Liver (tissue), 9 donors: Measurements from ENCODE around the gene MEGF11. TPM values are rescaled to one million over a fixed set of nuclear protein-coding genes. Genes with fewer than 3 reads are reported as not detected.

Experiments used
- DNase-seq: peaks from one replicate; pipeline ENCODE4 v3.0.0-alpha.2; 2017; ENCODE audit warnings: low spot score
- H3K27ac ChIP-seq, 2 donors: one replicate each; pipeline ENCODE4 v1.7.0; 2013; ENCODE audit warnings: inconsistent platforms in 2 of 2, low read length in 2 of 2, control low read depth in 1 of 2, low read depth in 1 of 2, mild to moderate bottlenecking in 1 of 2
- H3K27me3 ChIP-seq, 4 donors: one replicate each; pipeline versions ENCODE4 v1.6.1 to v1.7.0; 2013; ENCODE audit warnings: low read length in 3 of 4, inconsistent platforms in 1 of 4, mild to moderate bottlenecking in 1 of 4, moderate library complexity in 1 of 4; ENCODE audit not compliant: control insufficient read depth in 4 of 4, insufficient read depth in 4 of 4
- H3K36me3 ChIP-seq, 4 donors: one replicate each; pipeline versions ENCODE4 v1.6.1 to v1.7.0; 2013; ENCODE audit warnings: low read length in 3 of 4, mild to moderate bottlenecking in 3 of 4, low read depth in 1 of 4, moderate library complexity in 1 of 4; ENCODE audit not compliant: control insufficient read depth in 4 of 4, insufficient read depth in 3 of 4
- H3K4me1 ChIP-seq, 4 donors: one replicate each; pipeline versions ENCODE4 v1.6.1 to v1.7.0; 2013; ENCODE audit warnings: low read length in 3 of 4, mild to moderate bottlenecking in 3 of 4, moderate library complexity in 1 of 4; ENCODE audit not compliant: control insufficient read depth in 4 of 4, insufficient read depth in 4 of 4
- H3K4me3 ChIP-seq, 3 donors: one replicate each; pipeline versions ENCODE4 v1.6.1 to v1.7.0; 2013; ENCODE audit warnings: low read length in 3 of 3, control low read depth in 1 of 3, low read depth in 1 of 3, mild to moderate bottlenecking in 1 of 3
- H3K9ac ChIP-seq, 2 donors: one replicate each; pipeline ENCODE4 v1.7.0; 2013; ENCODE audit warnings: low read length in 2 of 2, mild to moderate bottlenecking in 2 of 2, moderate library complexity in 2 of 2, control low read depth in 1 of 2, low read depth in 1 of 2
- H3K9me3 ChIP-seq, 4 donors: one replicate each; pipeline versions ENCODE4 v1.6.1 to v1.7.0; 2013; ENCODE audit warnings: low read length in 3 of 4; ENCODE audit not compliant: control insufficient read depth in 4 of 4
- EGR1 ChIP-seq, 2 donors: IDR thresholded peaks; 2 replicates each; pipeline ENCODE4 v1.6.1; 2016 to 2018; ENCODE audit warnings: antibody characterized with exemption in 2 of 2, low read depth in 2 of 2
- FOXA1 ChIP-seq: IDR thresholded peaks from 2 replicates; pipeline ENCODE4 v1.6.1; 2016; ENCODE audit warnings: antibody characterized with exemption
- FOXA2 ChIP-seq: IDR thresholded peaks from 2 replicates; pipeline ENCODE4 v1.6.1; 2016; ENCODE audit warnings: antibody characterized with exemption
- GABPA ChIP-seq, 2 donors: IDR thresholded peaks in 1 of 2; conservative IDR thresholded peaks in 1 of 2; 2 replicates each; pipeline ENCODE4 v1.6.1; 2016; ENCODE audit warnings: antibody characterized with exemption in 2 of 2, mild to moderate bottlenecking in 1 of 2, moderate library complexity in 1 of 2
- HNF4A ChIP-seq, 2 donors: conservative IDR thresholded peaks; 2 replicates each; pipeline ENCODE4 v1.6.1; 2016; ENCODE audit warnings: antibody characterized with exemption in 2 of 2, mild to moderate bottlenecking in 2 of 2
- HNF4G ChIP-seq: IDR thresholded peaks from 2 replicates; pipeline ENCODE4 v1.6.1; 2016; ENCODE audit warnings: antibody characterized with exemption
- JUND ChIP-seq, 2 donors: IDR thresholded peaks; 2 replicates each; pipeline ENCODE4 v1.6.1; 2016; ENCODE audit warnings: antibody characterized with exemption in 2 of 2
- NR2F2 ChIP-seq: IDR thresholded peaks from 2 replicates; pipeline ENCODE4 v1.6.1; 2016; ENCODE audit warnings: antibody characterized with exemption
- RAD21 ChIP-seq, 2 donors: IDR thresholded peaks; 2 replicates each; pipeline ENCODE4 v1.6.1; 2016; ENCODE audit warnings: antibody characterized with exemption in 2 of 2, mild to moderate bottlenecking in 2 of 2
- RXRA ChIP-seq, 2 donors: IDR thresholded peaks; 2 replicates each; pipeline ENCODE4 v1.6.1; 2017 to 2018; ENCODE audit warnings: antibody characterized with exemption in 2 of 2, mild to moderate bottlenecking in 1 of 2
- SP1 ChIP-seq: IDR thresholded peaks from 2 replicates; pipeline ENCODE4 v1.6.1; 2018; ENCODE audit warnings: antibody characterized with exemption, mild to moderate bottlenecking
- TAF1 ChIP-seq: conservative IDR thresholded peaks from 2 replicates; pipeline ENCODE4 v1.6.1; 2016; ENCODE audit warnings: antibody characterized with exemption, mild to moderate bottlenecking
- YY1 ChIP-seq: IDR thresholded peaks from 2 replicates; pipeline ENCODE4 v1.6.1; 2016; ENCODE audit warnings: antibody characterized with exemption, mild to moderate bottlenecking
- WGBS: extraction: QIAGEN DNeasy Blood & Tissue Kit; methylation state at CpG from one replicate; pipeline ENCODE4 v1.1.7; 2013; 5-methylcytosine and 5-hydroxymethylcytosine counted together
- polyA plus RNA-seq, 2 donors: library from polyadenylated mRNA; stranded (reverse) in 1 of 2; unstranded in 1 of 2; fragments of 200-250 nt in 1 of 2; fragments of >200 nt in 1 of 2; fragmentation: Nextera tagmentation in 1 of 2; extraction: Ambion mirVana in 1 of 2; gene quantifications; one replicate each; pipeline versions ENCODE4 v1.2.1 to v1.2.3, GENCODE V29; 2013 to 2015
- total RNA-seq, 2 donors: library from RNA; depleted of rRNA; stranded (reverse); fragments of >200 nt; gene quantifications; one replicate each; pipeline ENCODE4 v1.2.3, GENCODE V29; 2014
- TF ChIP-seq, protein P1 (sequence below): fragments of 150-350 bp; IDR thresholded peaks from 2 replicates; pipeline ENCODE4 v1.5.1; 2017; ENCODE audit warnings: improper control_type of control experiment, low read depth, low read length; ENCODE audit not compliant: missing input control
- TF ChIP-seq, protein P2 (sequence below): IDR thresholded peaks from 2 replicates; pipeline ENCODE4 v1.6.1; 2016; ENCODE audit warnings: antibody characterized with exemption
- TF ChIP-seq, protein P3 (sequence below): IDR thresholded peaks from 2 replicates; pipeline ENCODE4 v1.6.1; 2016; ENCODE audit warnings: antibody characterized with exemption
- TF ChIP-seq, protein P4 (sequence below): IDR thresholded peaks from 2 replicates; pipeline ENCODE4 v1.6.1; 2016; ENCODE audit warnings: antibody characterized with exemption
- TF ChIP-seq, protein P5 (sequence below): IDR thresholded peaks from 2 replicates; pipeline ENCODE4 v1.6.1; 2016; ENCODE audit warnings: antibody characterized with exemption, mild to moderate bottlenecking
- donor health status: healthy.
- donor health status: healthy.
- donor health status: healthy.
- donor health status: healthy.
- donor health status: healthy.

Gene MEGF11
- total and polyA plus RNA-seq, 4 donors = under 0.01 to 0.51 (median 0.03) TPM; not detected in 1

DNA sequence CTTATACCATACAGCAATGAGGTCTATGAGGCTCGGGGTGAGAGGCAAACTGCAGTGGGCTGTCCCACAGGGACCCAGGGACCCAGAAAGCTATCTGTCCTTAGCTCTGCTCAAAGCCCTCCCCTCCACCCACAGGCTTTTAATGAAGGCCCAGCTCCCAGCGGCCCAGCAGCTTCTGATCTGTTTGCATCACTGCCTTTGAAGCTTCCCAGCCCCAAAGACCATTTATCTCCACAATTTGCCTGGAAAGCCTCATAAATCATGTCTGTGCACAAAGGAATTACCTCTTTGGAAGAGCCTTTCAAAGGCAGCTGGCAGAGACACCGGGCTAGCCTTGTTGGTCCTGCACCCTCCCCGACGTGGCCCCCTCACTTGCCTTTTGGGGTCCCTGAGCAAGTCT, 260.3 kb downstream of the MEGF11 start:
- Histone ChIP-seq H3K4me3 (no peak overlapping the region), H3K9me3 (no peaks in the 10 kb centered on the region), H3K36me3 (no peaks in the 10 kb centered on the region), H3K27ac (no peak overlapping the region), H3K27me3 (peaks cover 0 to 22% (median 2%) of the 10 kb centered on the region in 4 donors), H3K9ac (no peak overlapping the region), H3K4me1 (no peaks in the 10 kb centered on the region)
- DNase-seq = no peak
- WGBS = 50% methylated on average over 5 of the region's 5 CpGs
- TF ChIP-seq, protein P1, sequence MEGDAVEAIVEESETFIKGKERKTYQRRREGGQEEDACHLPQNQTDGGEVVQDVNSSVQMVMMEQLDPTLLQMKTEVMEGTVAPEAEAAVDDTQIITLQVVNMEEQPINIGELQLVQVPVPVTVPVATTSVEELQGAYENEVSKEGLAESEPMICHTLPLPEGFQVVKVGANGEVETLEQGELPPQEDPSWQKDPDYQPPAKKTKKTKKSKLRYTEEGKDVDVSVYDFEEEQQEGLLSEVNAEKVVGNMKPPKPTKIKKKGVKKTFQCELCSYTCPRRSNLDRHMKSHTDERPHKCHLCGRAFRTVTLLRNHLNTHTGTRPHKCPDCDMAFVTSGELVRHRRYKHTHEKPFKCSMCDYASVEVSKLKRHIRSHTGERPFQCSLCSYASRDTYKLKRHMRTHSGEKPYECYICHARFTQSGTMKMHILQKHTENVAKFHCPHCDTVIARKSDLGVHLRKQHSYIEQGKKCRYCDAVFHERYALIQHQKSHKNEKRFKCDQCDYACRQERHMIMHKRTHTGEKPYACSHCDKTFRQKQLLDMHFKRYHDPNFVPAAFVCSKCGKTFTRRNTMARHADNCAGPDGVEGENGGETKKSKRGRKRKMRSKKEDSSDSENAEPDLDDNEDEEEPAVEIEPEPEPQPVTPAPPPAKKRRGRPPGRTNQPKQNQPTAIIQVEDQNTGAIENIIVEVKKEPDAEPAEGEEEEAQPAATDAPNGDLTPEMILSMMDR = no peak
- TF ChIP-seq EGR1 (IDR thresholded peaks at IDR 0.05; ENCODE audit: low read depth in 2 of 2) (no peak), YY1 (no peak), FOXA1 (no peak), FOXA2 (no peak), GABPA (IDR thresholded peaks at IDR 0.05 in 1 of 2, conservative IDR thresholded peaks at IDR 0.05 in 1 of 2) (no peak), JUND (IDR thresholded peaks at IDR 0.05) (no peak), RXRA (IDR thresholded peaks at IDR 0.05) (no peak), HNF4G (no peak), HNF4A (conservative IDR thresholded peaks at IDR 0.05) (no peak), RAD21 (IDR thresholded peaks at IDR 0.05) (no peak), SP1 (no peak), TAF1 (no peak), NR2F2 (no peak)
- TF ChIP-seq, protein P2, sequence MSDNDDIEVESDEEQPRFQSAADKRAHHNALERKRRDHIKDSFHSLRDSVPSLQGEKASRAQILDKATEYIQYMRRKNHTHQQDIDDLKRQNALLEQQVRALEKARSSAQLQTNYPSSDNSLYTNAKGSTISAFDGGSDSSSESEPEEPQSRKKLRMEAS = no peak
- TF ChIP-seq, protein P3, sequence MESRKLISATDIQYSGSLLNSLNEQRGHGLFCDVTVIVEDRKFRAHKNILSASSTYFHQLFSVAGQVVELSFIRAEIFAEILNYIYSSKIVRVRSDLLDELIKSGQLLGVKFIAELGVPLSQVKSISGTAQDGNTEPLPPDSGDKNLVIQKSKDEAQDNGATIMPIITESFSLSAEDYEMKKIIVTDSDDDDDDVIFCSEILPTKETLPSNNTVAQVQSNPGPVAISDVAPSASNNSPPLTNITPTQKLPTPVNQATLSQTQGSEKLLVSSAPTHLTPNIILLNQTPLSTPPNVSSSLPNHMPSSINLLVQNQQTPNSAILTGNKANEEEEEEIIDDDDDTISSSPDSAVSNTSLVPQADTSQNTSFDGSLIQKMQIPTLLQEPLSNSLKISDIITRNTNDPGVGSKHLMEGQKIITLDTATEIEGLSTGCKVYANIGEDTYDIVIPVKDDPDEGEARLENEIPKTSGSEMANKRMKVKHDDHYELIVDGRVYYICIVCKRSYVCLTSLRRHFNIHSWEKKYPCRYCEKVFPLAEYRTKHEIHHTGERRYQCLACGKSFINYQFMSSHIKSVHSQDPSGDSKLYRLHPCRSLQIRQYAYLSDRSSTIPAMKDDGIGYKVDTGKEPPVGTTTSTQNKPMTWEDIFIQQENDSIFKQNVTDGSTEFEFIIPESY = no peak
- TF ChIP-seq, protein P4, sequence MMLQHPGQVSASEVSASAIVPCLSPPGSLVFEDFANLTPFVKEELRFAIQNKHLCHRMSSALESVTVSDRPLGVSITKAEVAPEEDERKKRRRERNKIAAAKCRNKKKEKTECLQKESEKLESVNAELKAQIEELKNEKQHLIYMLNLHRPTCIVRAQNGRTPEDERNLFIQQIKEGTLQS = no peak
- TF ChIP-seq, protein P5, sequence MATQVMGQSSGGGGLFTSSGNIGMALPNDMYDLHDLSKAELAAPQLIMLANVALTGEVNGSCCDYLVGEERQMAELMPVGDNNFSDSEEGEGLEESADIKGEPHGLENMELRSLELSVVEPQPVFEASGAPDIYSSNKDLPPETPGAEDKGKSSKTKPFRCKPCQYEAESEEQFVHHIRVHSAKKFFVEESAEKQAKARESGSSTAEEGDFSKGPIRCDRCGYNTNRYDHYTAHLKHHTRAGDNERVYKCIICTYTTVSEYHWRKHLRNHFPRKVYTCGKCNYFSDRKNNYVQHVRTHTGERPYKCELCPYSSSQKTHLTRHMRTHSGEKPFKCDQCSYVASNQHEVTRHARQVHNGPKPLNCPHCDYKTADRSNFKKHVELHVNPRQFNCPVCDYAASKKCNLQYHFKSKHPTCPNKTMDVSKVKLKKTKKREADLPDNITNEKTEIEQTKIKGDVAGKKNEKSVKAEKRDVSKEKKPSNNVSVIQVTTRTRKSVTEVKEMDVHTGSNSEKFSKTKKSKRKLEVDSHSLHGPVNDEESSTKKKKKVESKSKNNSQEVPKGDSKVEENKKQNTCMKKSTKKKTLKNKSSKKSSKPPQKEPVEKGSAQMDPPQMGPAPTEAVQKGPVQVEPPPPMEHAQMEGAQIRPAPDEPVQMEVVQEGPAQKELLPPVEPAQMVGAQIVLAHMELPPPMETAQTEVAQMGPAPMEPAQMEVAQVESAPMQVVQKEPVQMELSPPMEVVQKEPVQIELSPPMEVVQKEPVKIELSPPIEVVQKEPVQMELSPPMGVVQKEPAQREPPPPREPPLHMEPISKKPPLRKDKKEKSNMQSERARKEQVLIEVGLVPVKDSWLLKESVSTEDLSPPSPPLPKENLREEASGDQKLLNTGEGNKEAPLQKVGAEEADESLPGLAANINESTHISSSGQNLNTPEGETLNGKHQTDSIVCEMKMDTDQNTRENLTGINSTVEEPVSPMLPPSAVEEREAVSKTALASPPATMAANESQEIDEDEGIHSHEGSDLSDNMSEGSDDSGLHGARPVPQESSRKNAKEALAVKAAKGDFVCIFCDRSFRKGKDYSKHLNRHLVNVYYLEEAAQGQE = no peak
